Erythroblast (primary cell): Measurements from ENCODE around the gene NEK11.

Experiments used
- GATA1 ChIP-seq: IDR thresholded peaks from 2 replicates; pipeline ENCODE4 v1.6.1; 2011; ENCODE audit warnings: low read depth, mild to moderate bottlenecking, control low read depth, low read length, moderate library complexity
- POLR2A ChIP-seq: IDR thresholded peaks from 2 replicates; pipeline ENCODE4 v1.6.1; 2011; ENCODE audit warnings: mild to moderate bottlenecking, low read length

- TF ChIP-seq POLR2A (no peak), GATA1 (no peak)
These were observed 11.6 kb downstream of the NEK11 start for GRCh38 chr3:131038326-131038725.
